GM12878 (cell line): ENCODE results near the gene ACSL1. TPM values are rescaled to one million over a fixed set of nuclear protein-coding genes. Genes with fewer than 3 reads are reported as not detected.

Source experiments
- ATAC-seq: fragments of 200-7000 bp; cut with Tn5 transposase; 3 replicates; pipeline ENCODE4 v1.9.1; 2020; ENCODE audit warnings: mild to moderate bottlenecking, moderate library complexity
- BruUV-seq: library from RNA; stranded (reverse); fragments of 400-500 nt; replicated peaks from 2 replicates; lab custom pipeline; 2021; lab: Mats Ljungman, UMichigan
- CTCF ChIA-PET: fragments of 300-600 bp; sonication (Branson Sonifier 250); formaldehyde crosslinking; extraction: SDS; loops from one replicate; lab custom pipeline; 2021; ENCODE audit warnings: inconsistent platforms; lab: Yijun Ruan, JAX
- POLR2A ChIA-PET: fragments of 350-600 bp; formaldehyde crosslinking; extraction: SDS; loops from one replicate; lab custom pipeline; 2021; ENCODE audit warnings: inconsistent platforms; lab: Charles Lee
- RAD21 ChIA-PET: fragments of 300-600 bp; sonication (Branson Sonifier 250); formaldehyde crosslinking; loops from one replicate; lab custom pipeline; 2023; ENCODE audit warnings: antibody characterized with exemption; ENCODE audit not compliant: unreplicated experiment; lab: Charles Lee
- SMC1A ChIA-PET: fragments of 300-600 bp; sonication (Branson Sonifier 250); formaldehyde crosslinking; loops from one replicate; lab custom pipeline; 2023; ENCODE audit not compliant: unreplicated experiment, uncharacterized antibody; lab: Charles Lee
- DNase-seq: peaks from one replicate; pipeline ENCODE4 v3.0.0-alpha.2; 2011; ENCODE audit warnings: low read depth, low spot score
- FAIRE-seq: peaks from 3 replicates; lab custom pipeline; 2011; peaks lifted over from hg19 to GRCh38; lab: Jason Lieb, UNC
- H2AFZ ChIP-seq: 2 replicates; pipeline ENCODE4 v1.6.0; 2011; ENCODE audit warnings: low read depth, low read length, control low read depth; ENCODE audit not compliant: control insufficient read depth
- H3K27ac ChIP-seq: 2 replicates; pipeline ENCODE4 v1.5.1; 2011; ENCODE audit warnings: control low read depth; ENCODE audit not compliant: control insufficient read depth, insufficient read depth
- H3K27me3 ChIP-seq, 2 experiments: replicated peaks in 1 of 2; 2 replicates each; pipeline versions ENCODE4 v1.6.0 to v1.6.1; 2011; ENCODE audit warnings: low read length in 1 of 2; ENCODE audit not compliant: control insufficient read depth in 2 of 2, insufficient read depth in 2 of 2
- H3K36me3 ChIP-seq, 2 experiments: 2 replicates each; pipeline ENCODE4 v1.5.1; 2011; ENCODE audit warnings: low read length in 1 of 2; ENCODE audit not compliant: control insufficient read depth in 2 of 2, insufficient read depth in 2 of 2
- H3K4me1 ChIP-seq: 2 replicates; pipeline ENCODE4 v1.6.1; 2011; ENCODE audit warnings: mild to moderate bottlenecking, low read length, moderate library complexity, mixed read lengths; ENCODE audit not compliant: control insufficient read depth, insufficient read depth
- H3K4me2 ChIP-seq: 2 replicates; pipeline ENCODE4 v1.6.0; 2011; ENCODE audit warnings: control low read depth; ENCODE audit not compliant: control insufficient read depth, insufficient read depth
- H3K4me3 ChIP-seq: fragments of 200-600 bp; sonication (generic); 2 replicates; pipeline ENCODE4 v1.5.1; 2016
- H3K79me2 ChIP-seq: 2 replicates; pipeline ENCODE4 v1.6.0; 2011; ENCODE audit warnings: low read length; ENCODE audit not compliant: control insufficient read depth, insufficient read depth
- H3K9ac ChIP-seq: 2 replicates; pipeline ENCODE4 v1.8.0; 2011; ENCODE audit warnings: low read length, control low read depth, mixed read lengths; ENCODE audit not compliant: control insufficient read depth, insufficient read depth
- H3K9me3 ChIP-seq: replicated peaks from 3 replicates; pipeline ENCODE4 v1.5.1; 2011; ENCODE audit warnings: mild to moderate bottlenecking, low read length; ENCODE audit not compliant: control insufficient read depth, insufficient read depth
- H4K20me1 ChIP-seq: 2 replicates; pipeline ENCODE4 v1.6.0; 2011; ENCODE audit not compliant: control insufficient read depth, insufficient read depth
- ASH2L ChIP-seq: fragments of 300-600, 200-600 bp; sonication (generic); IDR thresholded peaks from 2 replicates; pipeline ENCODE4 v1.6.1; 2017; ENCODE audit warnings: low read depth, mild to moderate bottlenecking, borderline replicate concordance
- BCL11A ChIP-seq: IDR thresholded peaks from 2 replicates; pipeline ENCODE4 v1.6.1; 2011; ENCODE audit warnings: low read depth, low read length
- CHD1 ChIP-seq: IDR thresholded peaks from 2 replicates; pipeline ENCODE4 v1.6.1; 2012; ENCODE audit warnings: low read depth, low read length, improper control_type of control experiment
- CHD2 ChIP-seq: IDR thresholded peaks from 2 replicates; pipeline ENCODE4 v1.6.1; 2011; ENCODE audit warnings: low read depth, low read length, improper control_type of control experiment, borderline replicate concordance
- CREB1 ChIP-seq: IDR thresholded peaks from 2 replicates; pipeline ENCODE4 v1.6.1; 2012; ENCODE audit warnings: low read depth, mild to moderate bottlenecking, inconsistent platforms
- EGR1 ChIP-seq, 2 experiments: IDR thresholded peaks; 1 replicate in 1 of 2; 2 replicates in 1 of 2; pipeline ENCODE4 v1.6.1; 2011 to 2012; ENCODE audit warnings: low read depth in 2 of 2, low read length in 2 of 2, borderline replicate concordance in 1 of 2, mild to moderate bottlenecking in 1 of 2, moderate library complexity in 1 of 2
- HDGF ChIP-seq: fragments of 450-650 bp; IDR thresholded peaks from 2 replicates; pipeline ENCODE4 v1.6.1; 2016; ENCODE audit warnings: antibody characterized with exemption
- KLF5 ChIP-seq: fragments of 450-650 bp; IDR thresholded peaks from 2 replicates; pipeline ENCODE4 v1.6.1; 2014; ENCODE audit warnings: mild to moderate bottlenecking; ENCODE audit not compliant: partially characterized antibody
- MYB ChIP-seq: fragments of 150-350 bp; IDR thresholded peaks from 2 replicates; pipeline ENCODE4 v1.6.1; 2014; ENCODE audit warnings: mild to moderate bottlenecking, low read depth, low read length, borderline replicate concordance
- NBN ChIP-seq: fragments of 450-650 bp; IDR thresholded peaks from 2 replicates; pipeline ENCODE4 v1.6.1; 2016
- NR2F1 ChIP-seq: fragments of 450-650 bp; conservative IDR thresholded peaks from 2 replicates; pipeline ENCODE4 v1.6.1; 2017; ENCODE audit warnings: mild to moderate bottlenecking
- PAX5 ChIP-seq: IDR thresholded peaks from 2 replicates; pipeline ENCODE4 v1.6.1; 2011; ENCODE audit warnings: low read depth, low read length, borderline replicate concordance
- RFX5 ChIP-seq: IDR thresholded peaks from 2 replicates; pipeline ENCODE4 v1.6.1; 2011; ENCODE audit warnings: low read depth, low read length, improper control_type of control experiment
- SP1 ChIP-seq: IDR thresholded peaks from one replicate; pipeline ENCODE4 v1.6.1; 2011; ENCODE audit warnings: low read depth, low read length
- TAF1 ChIP-seq: IDR thresholded peaks from 2 replicates; pipeline ENCODE4 v1.6.1; 2011; ENCODE audit warnings: mild to moderate bottlenecking, low read depth, low read length, borderline replicate concordance
- WGBS: methylation state at CpG from one replicate; pipeline ENCODE4 v1.1.6; 2016; ENCODE audit warnings: low lambda C conversion rate; ENCODE audit not compliant: insufficient replicate concordance, insufficient coverage; ENCODE audit errors: missing lambda C conversion rate; 5-methylcytosine and 5-hydroxymethylcytosine counted together
- in situ Hi-C: fragments of 300-500 bp; cut with MboI; formaldehyde crosslinking; loops from 9 replicates; pipeline ENCODE4 v1.14.3; 2018; ENCODE audit warnings: mixed read lengths
- intact Hi-C: fragments of 100-400 bp; cut with micrococcal nuclease; formaldehyde crosslinking; loops from one replicate; pipeline ENCODE4 v1.14.2; 2022; ENCODE audit not compliant: unreplicated experiment
- polyA plus RNA-seq, 11 experiments: library from polyadenylated mRNA; depleted of rRNA in 4 of 11; unstranded in 6 of 11; stranded (reverse) in 5 of 11; fragments of >200 nt; fragmentation: Nextera tagmentation in 4 of 11; fragmentation: Illumina TruSeq in 1 of 11; extraction: Ambion mirVana in 4 of 11; extraction: Trizol in 1 of 11; gene quantifications; 1 replicate in 1 of 11; 2 replicates in 10 of 11; pipeline versions ENCODE4 v1.2.1 to v1.2.3, GENCODE V29; 2011 to 2016; ENCODE audit warnings: inconsistent platforms in 2 of 11, missing spikeins in 2 of 11, low read depth in 1 of 11
- total RNA-seq, 4 experiments: library from RNA; depleted of rRNA in 3 of 4; stranded (reverse); fragments of >200 nt in 3 of 4; fragmentation: Illumina TruSeq in 1 of 4; extraction: Trizol in 1 of 4; gene quantifications; 2 replicates each; pipeline versions ENCODE4 v1.2.1 to v1.2.3, GENCODE V29; 2013 to 2021
- TF ChIP-seq, protein P1 (sequence below): fragments of 450-650 bp; IDR thresholded peaks from 2 replicates; pipeline ENCODE4 v1.6.1; 2017; ENCODE audit warnings: low read depth, mild to moderate bottlenecking, moderate library complexity
- TF ChIP-seq, protein P2 (sequence below): fragments of 150-350 bp; IDR thresholded peaks from 2 replicates; pipeline ENCODE4 v1.6.1; 2014; ENCODE audit warnings: mild to moderate bottlenecking, low read depth, low read length

ACSL1 gene
- total and polyA plus RNA-seq, 10 of the 15 experiments (the other 5 are each of a cell fraction or from before 2014, with no cell fraction given) = 30.7 to 68.1 (median 58.7) TPM

DNA sequence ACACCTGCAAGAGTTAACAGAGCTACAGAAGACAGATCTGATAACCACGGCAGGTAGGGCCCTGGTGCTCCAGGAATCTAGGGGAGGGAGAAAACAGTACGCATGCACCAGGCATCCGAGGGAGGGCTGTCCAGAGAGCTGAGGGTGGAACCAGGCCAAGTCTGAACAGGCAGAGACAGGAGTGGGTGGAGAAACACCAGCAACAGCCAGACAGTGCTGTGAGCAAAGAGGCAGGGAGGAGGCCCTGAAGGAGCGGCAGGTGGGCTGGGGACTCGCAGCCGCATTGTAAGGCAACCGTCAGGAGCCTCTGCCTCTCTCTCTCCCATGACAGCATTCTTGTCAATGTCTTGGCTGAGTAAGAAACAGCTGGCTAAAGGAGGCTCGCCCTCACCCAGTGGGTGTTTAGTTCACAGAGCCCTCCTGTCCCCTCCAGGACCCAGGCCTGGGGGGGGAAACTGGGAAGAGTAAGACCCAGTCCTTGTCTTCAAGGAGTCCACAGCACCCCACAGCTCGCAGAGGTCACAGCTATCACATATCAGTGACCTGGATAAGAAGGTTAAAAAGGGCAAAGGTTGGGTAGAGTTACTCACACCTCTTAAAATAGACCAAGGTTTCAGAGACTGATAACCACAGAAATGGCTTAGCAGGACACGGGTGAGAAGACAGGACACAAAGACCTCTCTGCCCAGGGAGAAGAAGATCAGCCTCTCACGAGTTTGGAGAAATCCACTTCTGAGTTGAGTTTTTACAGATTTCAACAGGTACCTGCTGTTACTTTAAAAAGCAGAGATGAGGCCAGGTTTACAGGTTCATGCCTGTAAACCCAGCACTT is 10.5 kb downstream of the ACSL1 start:
- in situ Hi-C loops = no loop called here
- peak; percentile 75 for ATAC-seq
- no peaks in the 10 kb centered on the region for H3K9me3 ChIP-seq
- H3K4me1 ChIP-seq = peaks cover 64% of the 10 kb centered on the region
- peaks cover 91% of the 10 kb centered on the region for H3K79me2 ChIP-seq
- peaks cover 6 to 8% of the 10 kb centered on the region in 2 experiments; a peak in 3 of 4 replicates for H3K36me3 ChIP-seq
- peak overlapping the region; percentile 41 for H3K9ac ChIP-seq
- SMC1A ChIA-PET = interaction anchor here (0.8 to 4.3 kb wide), 22 partner anchors 9 to 169 kb away, joined by 3 to 31 read pairs (median 4); partner anchors contain the start of genes ACSL1 and CENPU
- POLR2A ChIA-PET = interaction anchor here (0.6 to 2.6 kb wide), 10 partner anchors 9 to 341 kb away, joined by 3 to 16 read pairs (median 4); partner anchors contain the start of genes CENPU and IRF2
- H2AFZ ChIP-seq = no peak overlapping the region; the same call in 1 of the 2 replicates
- peak overlapping the region; percentile 83 for H3K27ac ChIP-seq
- H3K4me2 ChIP-seq = peak overlapping the region; percentile 98
- H4K20me1 ChIP-seq = no peaks in the 10 kb centered on the region
- CTCF ChIA-PET = interaction anchor here (0.5 to 2.3 kb wide), 13 partner anchors 9 to 898 kb away, joined by 3 to 8 read pairs (median 3); partner anchors contain the start of genes ACSL1 and CENPU
- DNase-seq = peak; percentile 89
- intact Hi-C loops = loop anchor here (1.0 to 10.0 kb wide), 7 partner anchors 9 to 530 kb away; partner anchors contain the start of genes CASP3 and PRIMPOL
- BruUV-seq = no TSS peak
- H3K4me3 ChIP-seq = peak overlapping the region; percentile 58
- H3K27me3 ChIP-seq = no peaks in the 10 kb centered on the region
- RAD21 ChIA-PET = interaction anchor here (0.6 to 3.1 kb wide), 18 partner anchors 8 to 551 kb away, joined by 3 to 29 read pairs (median 7); partner anchors contain the start of genes ACSL1, CASP3, CENPU and PRIMPOL
- 5% methylated on average over 11 of the region's 11 CpGs for WGBS
- peak; percentile 73 for FAIRE-seq
- TF ChIP-seq RFX5 (no peak), TAF1 (no peak), CREB1 (no peak), HDGF (peak; percentile 84; the same call in 1 of the 2 replicates), EGR1 (IDR thresholded peaks at IDR 0.05; ENCODE audit: borderline replicate concordance in 1 of 2, low read depth in 2 of 2, low read length in 2 of 2) (peak in 1 of 2 experiments; percentile 44; a peak in 1 of 3 replicates), CHD2 (no peak), NR2F1 (peak; percentile 100), SP1 (no peak), PAX5 (peak; percentile 32; the same call in 1 of the 2 replicates), CHD1 (0 out of 2 replicates have a peak, but pooled peaks have one; percentile 63), BCL11A (no peak), MYB (no peak), KLF5 (no peak), ASH2L (peak; percentile 61; the same call in 1 of the 2 replicates), NBN (peak; percentile 86)
- TF ChIP-seq, protein P1, sequence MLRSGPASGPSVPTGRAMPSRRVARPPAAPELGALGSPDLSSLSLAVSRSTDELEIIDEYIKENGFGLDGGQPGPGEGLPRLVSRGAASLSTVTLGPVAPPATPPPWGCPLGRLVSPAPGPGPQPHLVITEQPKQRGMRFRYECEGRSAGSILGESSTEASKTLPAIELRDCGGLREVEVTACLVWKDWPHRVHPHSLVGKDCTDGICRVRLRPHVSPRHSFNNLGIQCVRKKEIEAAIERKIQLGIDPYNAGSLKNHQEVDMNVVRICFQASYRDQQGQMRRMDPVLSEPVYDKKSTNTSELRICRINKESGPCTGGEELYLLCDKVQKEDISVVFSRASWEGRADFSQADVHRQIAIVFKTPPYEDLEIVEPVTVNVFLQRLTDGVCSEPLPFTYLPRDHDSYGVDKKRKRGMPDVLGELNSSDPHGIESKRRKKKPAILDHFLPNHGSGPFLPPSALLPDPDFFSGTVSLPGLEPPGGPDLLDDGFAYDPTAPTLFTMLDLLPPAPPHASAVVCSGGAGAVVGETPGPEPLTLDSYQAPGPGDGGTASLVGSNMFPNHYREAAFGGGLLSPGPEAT = peak; percentile 60; the same call in 1 of the 2 replicates
- TF ChIP-seq, protein P2, sequence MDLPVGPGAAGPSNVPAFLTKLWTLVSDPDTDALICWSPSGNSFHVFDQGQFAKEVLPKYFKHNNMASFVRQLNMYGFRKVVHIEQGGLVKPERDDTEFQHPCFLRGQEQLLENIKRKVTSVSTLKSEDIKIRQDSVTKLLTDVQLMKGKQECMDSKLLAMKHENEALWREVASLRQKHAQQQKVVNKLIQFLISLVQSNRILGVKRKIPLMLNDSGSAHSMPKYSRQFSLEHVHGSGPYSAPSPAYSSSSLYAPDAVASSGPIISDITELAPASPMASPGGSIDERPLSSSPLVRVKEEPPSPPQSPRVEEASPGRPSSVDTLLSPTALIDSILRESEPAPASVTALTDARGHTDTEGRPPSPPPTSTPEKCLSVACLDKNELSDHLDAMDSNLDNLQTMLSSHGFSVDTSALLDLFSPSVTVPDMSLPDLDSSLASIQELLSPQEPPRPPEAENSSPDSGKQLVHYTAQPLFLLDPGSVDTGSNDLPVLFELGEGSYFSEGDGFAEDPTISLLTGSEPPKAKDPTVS = no peak
